CD14-positive monocyte (primary cell): ENCODE results near the gene SNN. TPM values are rescaled to one million over a fixed set of nuclear protein-coding genes. Genes with fewer than 3 reads are reported as not detected.

Source experiments
- DNase-seq, 3 donors: peaks; one replicate each; pipeline ENCODE4 v3.0.0-alpha.2; 2011 to 2022
- H2AFZ ChIP-seq: 2 replicates; pipeline ENCODE4 v1.6.0; 2012; ENCODE audit warnings: mild to moderate bottlenecking, low read depth, low read length, inconsistent platforms; ENCODE audit not compliant: insufficient read depth, poor library complexity, severe bottlenecking
- H3K27ac ChIP-seq, 2 donors: 1 replicate in 1 of 2; 2 replicates in 1 of 2; pipeline ENCODE4 v1.5.1; 2012 to 2013; ENCODE audit warnings: low read length in 2 of 2, control low read depth in 1 of 2, inconsistent platforms in 1 of 2, low read depth in 1 of 2, mild to moderate bottlenecking in 1 of 2
- H3K27me3 ChIP-seq, 2 donors: one replicate each; pipeline versions ENCODE4 v1.6.0 to v1.6.1; 2011 to 2013; ENCODE audit warnings: low read length in 2 of 2; ENCODE audit not compliant: control insufficient read depth in 2 of 2, insufficient read depth in 2 of 2
- H3K36me3 ChIP-seq, 2 donors: replicated peaks in 1 of 2; 1 replicate in 1 of 2; 2 replicates in 1 of 2; pipeline versions ENCODE4 v1.5.1 to v1.6.1; 2012 to 2013; ENCODE audit warnings: low read length in 2 of 2, control low read depth in 1 of 2, inconsistent platforms in 1 of 2, mild to moderate bottlenecking in 1 of 2; ENCODE audit not compliant: insufficient read depth in 2 of 2, control insufficient read depth in 1 of 2
- H3K4me1 ChIP-seq, 2 donors: 1 replicate in 1 of 2; 2 replicates in 1 of 2; pipeline versions ENCODE4 v1.5.1 to v1.6.1; 2012 to 2013; ENCODE audit warnings: low read length in 2 of 2, control low read depth in 1 of 2, inconsistent platforms in 1 of 2, mild to moderate bottlenecking in 1 of 2, moderate library complexity in 1 of 2; ENCODE audit not compliant: insufficient read depth in 2 of 2, control insufficient read depth in 1 of 2
- H3K4me2 ChIP-seq: replicated peaks from 2 replicates; pipeline ENCODE3; 2012; ENCODE audit warnings: low read length, moderate library complexity, mild to moderate bottlenecking; ENCODE audit not compliant: poor library complexity, severe bottlenecking; ENCODE audit errors: extremely low read depth
- H3K4me3 ChIP-seq, 3 experiments: fragments of 200-600 bp in 1 of 3; sonication (generic) in 1 of 3; replicated peaks in 1 of 3; 1 replicate in 2 of 3; 2 replicates in 1 of 3; pipeline ENCODE4 v1.5.1; 2011 to 2013; ENCODE audit warnings: low read length in 3 of 3, mild to moderate bottlenecking in 3 of 3, control low read depth in 2 of 3, low read depth in 2 of 3, inconsistent platforms in 1 of 3, moderate library complexity in 1 of 3
- H3K79me2 ChIP-seq: 2 replicates; pipeline ENCODE4 v1.6.0; 2012; ENCODE audit warnings: mild to moderate bottlenecking, control low read depth, inconsistent platforms, low read length, moderate library complexity; ENCODE audit not compliant: insufficient read depth
- H3K9ac ChIP-seq: 2 replicates; pipeline ENCODE4 v1.6.0; 2017; ENCODE audit warnings: low read length, mild to moderate bottlenecking; ENCODE audit not compliant: insufficient read depth, poor library complexity, severe bottlenecking
- H3K9me3 ChIP-seq, 2 donors: replicated peaks in 1 of 2; 1 replicate in 1 of 2; 2 replicates in 1 of 2; pipeline versions ENCODE4 v1.5.1 to v1.6.1; 2012 to 2013; ENCODE audit warnings: low read length in 2 of 2, control low read depth in 1 of 2; ENCODE audit not compliant: control insufficient read depth in 1 of 2, insufficient read depth in 1 of 2
- H4K20me1 ChIP-seq: 2 replicates; pipeline ENCODE4 v1.6.0; 2012; ENCODE audit warnings: mild to moderate bottlenecking, low read length, control low read depth, moderate library complexity; ENCODE audit not compliant: insufficient read depth
- H3K27ac Mint-ChIP-seq, 7 donors: one replicate each; pipeline ENCODE4 v1.8.0; 2020; ENCODE audit warnings: mild to moderate bottlenecking in 7 of 7, mixed read lengths in 7 of 7, moderate library complexity in 6 of 7, inconsistent platforms in 2 of 7
- H3K27me3 Mint-ChIP-seq, 3 donors: one replicate each; pipeline ENCODE4 v1.8.0; 2021 to 2022; ENCODE audit warnings: low read depth in 3 of 3, mild to moderate bottlenecking in 3 of 3, mixed read lengths in 3 of 3, moderate library complexity in 3 of 3, inconsistent platforms in 1 of 3
- H3K36me3 Mint-ChIP-seq, 2 donors: one replicate each; pipeline ENCODE4 v1.8.0; 2020; ENCODE audit warnings: mixed read lengths in 2 of 2, inconsistent platforms in 1 of 2, mild to moderate bottlenecking in 1 of 2
- H3K4me1 Mint-ChIP-seq: one replicate; pipeline ENCODE4 v1.8.0; 2020; ENCODE audit warnings: mild to moderate bottlenecking, mixed read lengths
- H3K4me3 Mint-ChIP-seq, 2 donors: one replicate each; pipeline ENCODE4 v1.8.0; 2020; ENCODE audit warnings: mild to moderate bottlenecking in 2 of 2, mixed read lengths in 2 of 2, moderate library complexity in 1 of 2
- H3K9me3 Mint-ChIP-seq, 7 donors: one replicate each; pipeline ENCODE4 v1.8.0; 2020 to 2022; ENCODE audit warnings: mixed read lengths in 7 of 7, mild to moderate bottlenecking in 6 of 7, moderate library complexity in 6 of 7, inconsistent platforms in 2 of 7
- CTCF ChIP-seq: fragments of 200-600 bp; IDR thresholded peaks from one replicate; pipeline ENCODE4 v1.8.0; 2022; ENCODE audit warnings: antibody characterized with exemption, mild to moderate bottlenecking
- WGBS: methylation state at CpG from one replicate; pipeline ENCODE4 v1.1.5; 2013; ENCODE audit warnings: missing lambda C conversion rate; ENCODE audit not compliant: insufficient coverage; 5-methylcytosine and 5-hydroxymethylcytosine counted together
- intact Hi-C, 2 donors: fragments of 100-400 bp; cut with micrococcal nuclease; formaldehyde crosslinking; loops; one replicate each; pipeline versions ENCODE4 v1.15.0 to v1.15.1; 2023
- polyA plus RNA-seq, 3 donors: library from polyadenylated mRNA; depleted of rRNA in 1 of 3; unstranded in 2 of 3; stranded (reverse) in 1 of 3; fragments of 300-500 nt in 2 of 3; fragments of >200 nt in 1 of 3; fragmentation: Illumina TruSeq in 2 of 3; gene quantifications; 1 replicate in 2 of 3; 2 replicates in 1 of 3; pipeline ENCODE4 v1.2.3, GENCODE V29; 2012 to 2021

The SNN gene
- polyA plus RNA-seq, 3 donors, result 89.4 to 111 (median 91.7) TPM

GRCh38 chr16:11711662-11712061 lies 43.4 kb downstream of the SNN start:
- peak overlapping the region in 1 of 7 donors; percentile 60 for H3K27ac Mint-ChIP-seq
- no peaks in the 10 kb centered on the region for H3K27me3 ChIP-seq
- DNase-seq, result no peak
- peaks cover 40 to 94% of the 10 kb centered on the region in 2 donors for H3K36me3 ChIP-seq
- TF ChIP-seq CTCF, result no peak
- WGBS, result 86% methylated on average over 1 of the region's 4 CpGs
- H3K9me3 Mint-ChIP-seq, result no peaks in the 10 kb centered on the region
- H3K36me3 Mint-ChIP-seq, result peaks cover 73 to 91% of the 10 kb centered on the region in 2 donors
- no peak overlapping the region for H3K4me3 ChIP-seq
- H3K9ac ChIP-seq, result no peak overlapping the region
- peaks cover 3% of the 10 kb centered on the region for H3K4me1 Mint-ChIP-seq
- H4K20me1 ChIP-seq, result peaks cover 37% of the 10 kb centered on the region
- intact Hi-C loops, result loop anchor here (2.0 to 10.0 kb wide), 4 partner anchors 179 to 747 kb away; no protein-coding TSS in a partner anchor
- H3K27me3 Mint-ChIP-seq, result peaks cover 0 to 2% (median 0%) of the 10 kb centered on the region in 3 donors
- no peak overlapping the region for H3K4me3 Mint-ChIP-seq
- H3K79me2 ChIP-seq, result peaks cover 27% of the 10 kb centered on the region
- no peak overlapping the region for H3K27ac ChIP-seq
- H3K4me1 ChIP-seq, result no peaks in the 10 kb centered on the region
- H2AFZ ChIP-seq, result no peak overlapping the region
- no peaks in the 10 kb centered on the region for H3K9me3 ChIP-seq
- H3K4me2 ChIP-seq, result no peak overlapping the region

- no peaks in the 10 kb centered on the region for H3K9me3 Mint-ChIP-seq
These were observed 43.9 kb downstream of the SNN start for GRCh38 chr16:11712122-11712521.

More at GRCh38 chr16:11712122-11712521, 43.9 kb downstream of the SNN start:
- peaks cover 0 to 2% (median 0%) of the 10 kb centered on the region in 3 donors for H3K27me3 Mint-ChIP-seq
- intact Hi-C loops, result loop anchor here (2.0 to 10.0 kb wide), 4 partner anchors 179 to 747 kb away; no protein-coding TSS in a partner anchor
- H3K4me1 ChIP-seq, result no peaks in the 10 kb centered on the region
- H2AFZ ChIP-seq, result no peak overlapping the region
- no peak overlapping the region for H3K27ac ChIP-seq
- peaks cover 26% of the 10 kb centered on the region for H3K79me2 ChIP-seq
- DNase-seq, result no peak
- no peaks in the 10 kb centered on the region for H3K27me3 ChIP-seq
- H3K27ac Mint-ChIP-seq, result peak overlapping the region in 3 of 7 donors; percentile 13 to 79 (median 60)
- 92% methylated on average over 3 of the region's 3 CpGs for WGBS
- no peak overlapping the region for H3K4me2 ChIP-seq
- H3K9ac ChIP-seq, result no peak overlapping the region
- no peak overlapping the region for H3K4me3 ChIP-seq
- no peaks in the 10 kb centered on the region for H3K9me3 ChIP-seq
- no peak for TF ChIP-seq CTCF
- H3K4me3 Mint-ChIP-seq, result no peak overlapping the region
- peaks cover 40 to 92% of the 10 kb centered on the region in 2 donors for H3K36me3 ChIP-seq
- H3K36me3 Mint-ChIP-seq, result peaks cover 73 to 95% of the 10 kb centered on the region in 2 donors
- H3K4me1 Mint-ChIP-seq, result peaks cover 3% of the 10 kb centered on the region
- H4K20me1 ChIP-seq, result peaks cover 35% of the 10 kb centered on the region
